ENCODE data around the gene C14orf93. TPM values are rescaled to one million over a fixed set of nuclear protein-coding genes. Genes with fewer than 3 reads are reported as not detected.
"Not testable (repeated sequence)": the region's sequence is repeated elsewhere in the genome, so short reads cannot be mapped to it uniquely, and the experiment has no call there.

The C14orf93 gene
- total RNA-seq, 3 donors from 2014 or later: 10.8 to 24.1 (median 19.4) TPM

DNA sequence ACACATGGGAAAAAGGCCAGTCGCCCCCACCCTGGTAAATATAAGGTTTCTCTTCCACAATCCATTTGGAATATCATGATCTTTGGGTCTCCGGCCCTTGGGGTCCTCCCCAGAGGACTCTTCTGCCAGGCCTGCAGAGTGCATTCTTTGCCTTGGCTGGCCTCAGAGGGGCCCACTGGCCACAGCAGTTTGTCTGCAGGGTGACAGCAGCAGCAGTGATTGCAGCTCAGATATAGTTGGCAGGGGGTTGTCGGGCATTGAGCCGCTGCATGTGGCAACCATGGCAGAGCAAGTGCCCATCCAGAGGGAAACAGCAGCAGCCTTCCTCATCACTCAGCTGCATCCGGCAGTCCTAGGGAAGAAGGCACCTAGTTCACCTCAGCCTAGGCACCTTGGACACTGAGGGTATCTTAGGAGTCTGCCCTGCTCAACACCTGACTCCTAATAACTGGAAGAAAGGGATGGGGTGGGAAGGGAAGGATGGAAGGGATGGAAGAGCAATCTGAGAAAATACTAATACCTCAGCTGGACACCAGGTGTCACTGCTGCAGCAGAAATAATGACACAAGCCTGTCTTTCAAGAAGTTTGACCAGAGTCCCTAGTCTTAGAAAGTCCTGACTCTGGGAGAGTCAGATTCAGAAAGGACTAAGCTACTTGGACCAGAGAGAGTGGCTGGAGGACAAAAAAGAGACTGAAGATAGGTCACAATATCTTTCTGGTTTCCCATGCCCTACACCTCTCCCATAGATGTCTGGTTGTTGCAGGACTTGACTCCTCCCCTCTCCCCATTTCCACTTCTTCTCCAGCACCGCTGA lies 36.5 kb downstream of the C14orf93 start:
- H3K36me3 ChIP-seq: no peaks in the 10 kb centered on the region
- H3K27me3 ChIP-seq: no peaks in the 10 kb centered on the region
- H3K4me1 ChIP-seq: peaks cover 5 to 16% of the 10 kb centered on the region in 2 donors
- peak overlapping the region in 1 of 2 donors; percentile 34 for H3K27ac ChIP-seq
- no peak for DNase-seq (ENCODE audit: low spot score in 2 of 2)
- no peak overlapping the region for H3K4me3 ChIP-seq
- intact Hi-C loops (cut with DNase I; ENCODE audit: low total_unique reads): no loop called here
- TF ChIP-seq, protein P1, sequence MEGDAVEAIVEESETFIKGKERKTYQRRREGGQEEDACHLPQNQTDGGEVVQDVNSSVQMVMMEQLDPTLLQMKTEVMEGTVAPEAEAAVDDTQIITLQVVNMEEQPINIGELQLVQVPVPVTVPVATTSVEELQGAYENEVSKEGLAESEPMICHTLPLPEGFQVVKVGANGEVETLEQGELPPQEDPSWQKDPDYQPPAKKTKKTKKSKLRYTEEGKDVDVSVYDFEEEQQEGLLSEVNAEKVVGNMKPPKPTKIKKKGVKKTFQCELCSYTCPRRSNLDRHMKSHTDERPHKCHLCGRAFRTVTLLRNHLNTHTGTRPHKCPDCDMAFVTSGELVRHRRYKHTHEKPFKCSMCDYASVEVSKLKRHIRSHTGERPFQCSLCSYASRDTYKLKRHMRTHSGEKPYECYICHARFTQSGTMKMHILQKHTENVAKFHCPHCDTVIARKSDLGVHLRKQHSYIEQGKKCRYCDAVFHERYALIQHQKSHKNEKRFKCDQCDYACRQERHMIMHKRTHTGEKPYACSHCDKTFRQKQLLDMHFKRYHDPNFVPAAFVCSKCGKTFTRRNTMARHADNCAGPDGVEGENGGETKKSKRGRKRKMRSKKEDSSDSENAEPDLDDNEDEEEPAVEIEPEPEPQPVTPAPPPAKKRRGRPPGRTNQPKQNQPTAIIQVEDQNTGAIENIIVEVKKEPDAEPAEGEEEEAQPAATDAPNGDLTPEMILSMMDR (IDR thresholded peaks at IDR 0.05): peak; percentile 57 to 86 (median 86)
- TF ChIP-seq POLR2AphosphoS5 (IDR thresholded peaks at IDR 0.05): no peak
- H3K9me3 ChIP-seq: no peaks in the 10 kb centered on the region

DNA sequence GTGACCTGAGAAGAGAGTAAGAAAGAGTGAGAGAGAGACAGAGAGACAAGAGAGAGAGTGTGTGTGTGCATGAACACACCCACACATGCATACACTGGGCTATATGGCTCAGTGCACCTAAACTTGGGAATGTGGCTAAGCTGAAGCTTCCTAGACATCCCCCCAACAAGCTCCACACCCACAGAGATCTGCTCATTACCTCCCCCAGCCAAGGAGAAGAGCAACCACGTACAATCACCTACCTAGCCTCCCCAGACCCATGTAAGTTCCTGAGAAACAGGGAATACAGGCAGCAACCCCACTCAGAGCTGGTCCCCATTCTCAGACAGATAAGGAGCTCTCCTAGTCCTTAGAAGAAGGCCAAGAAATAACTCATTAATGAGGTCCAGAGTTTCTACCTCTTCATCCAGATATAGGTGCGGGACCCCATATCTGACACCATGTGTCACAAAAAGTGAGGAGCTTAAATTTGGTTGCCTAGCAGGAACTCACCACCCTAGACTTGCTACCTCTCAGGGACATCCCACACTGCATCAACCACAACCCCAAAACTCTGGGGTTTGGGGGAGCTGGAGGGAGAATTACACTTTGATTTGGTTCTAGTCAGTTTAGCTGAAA lies 37.5 kb downstream of the C14orf93 start:
- TF ChIP-seq, protein P1 (IDR thresholded peaks at IDR 0.05): no peak
- intact Hi-C loops (cut with DNase I; ENCODE audit: low total_unique reads): no loop called here
- Histone ChIP-seq H3K27ac (no peak overlapping the region), H3K36me3 (no peaks in the 10 kb centered on the region), H3K9me3 (no peaks in the 10 kb centered on the region), H3K4me3 (no peak overlapping the region), H3K4me1 (peaks cover 0 to 6% of the 10 kb centered on the region in 2 donors), H3K27me3 (no peaks in the 10 kb centered on the region)
- no peak for DNase-seq (ENCODE audit: low spot score in 2 of 2)

DNA sequence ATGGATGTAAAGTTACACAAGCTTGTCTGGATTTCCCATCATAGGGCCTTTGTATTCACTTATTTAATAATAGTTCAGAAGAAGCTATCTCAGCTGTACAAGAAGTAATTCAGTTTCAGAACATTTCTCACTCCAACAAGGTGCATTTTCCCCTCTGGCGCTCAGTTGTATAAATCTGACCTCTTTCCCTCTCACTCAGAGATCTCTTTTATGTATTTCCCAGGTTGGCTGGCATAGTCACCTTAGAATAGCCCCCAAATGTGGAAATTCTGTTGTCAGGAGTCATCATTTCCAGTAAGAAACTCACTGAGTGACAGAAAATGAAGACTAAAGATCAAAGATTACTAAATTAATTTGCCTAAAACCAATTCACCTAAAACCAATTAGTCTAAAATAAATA lies 38.8 kb downstream of the C14orf93 start:
- Histone ChIP-seq H3K9me3 (no peaks in the 10 kb centered on the region), H3K27ac (no peak overlapping the region), H3K4me3 (no peak overlapping the region), H3K4me1 (no peaks in the 10 kb centered on the region), H3K36me3 (no peaks in the 10 kb centered on the region), H3K27me3 (no peaks in the 10 kb centered on the region)
- TF ChIP-seq POLR2A (IDR thresholded peaks at IDR 0.05) (no peak), POLR2AphosphoS5 (IDR thresholded peaks at IDR 0.05) (no peak)
- TF ChIP-seq, protein P1 (IDR thresholded peaks at IDR 0.05): no peak
- DNase-seq (ENCODE audit: low spot score in 2 of 2): no peak
- intact Hi-C loops (cut with DNase I; ENCODE audit: low total_unique reads): no loop called here

DNA sequence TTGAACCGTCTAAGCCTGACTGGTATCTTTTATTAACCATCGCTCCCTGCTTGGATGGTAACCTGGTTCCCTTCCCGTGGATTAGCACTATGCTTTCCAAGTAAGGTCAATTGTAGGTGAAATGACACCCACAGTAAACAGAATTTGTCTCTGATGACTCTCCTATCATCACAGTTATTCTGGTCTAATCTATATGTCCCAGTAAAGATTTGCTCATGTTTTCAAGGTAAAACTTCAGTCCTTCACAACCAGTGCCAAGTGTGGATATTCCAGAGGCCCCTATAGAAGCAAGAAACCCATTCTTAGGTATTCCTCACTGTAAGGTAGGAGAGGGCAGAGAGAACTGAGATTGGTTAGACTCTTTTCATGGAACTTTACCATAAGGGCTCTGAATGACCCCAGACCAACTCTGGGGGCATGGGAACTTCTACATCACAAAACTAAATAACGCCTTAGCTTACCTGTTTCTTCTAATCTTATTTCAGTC lies 43.1 kb downstream of the C14orf93 start:
- no peaks in the 10 kb centered on the region for H3K27me3 ChIP-seq
- no peaks in the 10 kb centered on the region for H3K36me3 ChIP-seq
- no peak overlapping the region for H3K27ac ChIP-seq
- intact Hi-C loops (cut with DNase I; ENCODE audit: low total_unique reads): no loop called here
- TF ChIP-seq, protein P1 (IDR thresholded peaks at IDR 0.05): no peak
- TF ChIP-seq POLR2AphosphoS5 (IDR thresholded peaks at IDR 0.05) (no peak), POLR2A (IDR thresholded peaks at IDR 0.05) (no peak)
- no peak overlapping the region for H3K4me3 ChIP-seq
- no peaks in the 10 kb centered on the region for H3K4me1 ChIP-seq
- no peak for DNase-seq (ENCODE audit: low spot score in 2 of 2)
- H3K9me3 ChIP-seq: no peaks in the 10 kb centered on the region

DNA sequence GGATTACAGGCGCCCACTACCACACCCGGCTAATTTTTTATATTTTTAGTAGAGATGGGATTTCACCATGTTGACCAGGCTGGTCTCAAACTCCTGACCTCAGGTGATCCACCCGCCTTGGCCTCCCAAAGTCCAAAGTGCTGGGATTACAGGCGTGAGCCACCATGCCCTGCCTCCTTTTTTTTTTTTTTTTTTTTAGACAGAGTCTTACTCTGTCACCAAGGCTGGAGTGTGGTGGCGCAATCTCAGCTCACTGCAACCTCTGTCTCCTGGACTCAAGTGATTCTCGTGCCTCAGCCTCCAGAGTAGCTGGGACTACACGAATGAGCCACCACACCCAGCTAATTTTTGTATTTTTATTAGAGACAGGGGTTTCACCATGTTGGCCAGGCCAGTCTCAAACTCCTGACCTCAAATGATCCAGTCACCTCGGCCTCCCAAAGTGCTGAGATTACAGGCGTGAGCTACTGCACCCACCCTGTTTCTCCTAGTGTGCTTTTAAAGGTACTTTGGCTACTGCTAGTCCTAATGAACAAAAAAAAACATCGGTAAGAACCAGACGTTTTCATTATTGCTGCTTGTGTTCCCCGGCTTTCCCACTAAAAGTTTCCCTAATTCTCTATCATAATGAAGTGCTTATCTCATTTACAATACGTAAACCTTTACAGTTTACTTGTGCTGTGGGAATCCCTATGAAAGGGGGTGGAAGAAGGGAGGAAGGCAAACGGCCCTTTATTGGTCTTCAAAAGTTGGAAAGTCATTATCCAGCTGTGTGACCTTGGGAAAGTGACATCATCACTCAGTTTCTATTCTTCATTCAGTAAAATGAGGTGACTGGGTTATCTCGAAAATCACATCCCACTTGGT lies 43.8 kb downstream of the C14orf93 start:
- DNase-seq (ENCODE audit: low spot score in 2 of 2); H3K9me3 ChIP-seq; H3K36me3 ChIP-seq; H3K4me3 ChIP-seq; H3K27me3 ChIP-seq; H3K27ac ChIP-seq; intact Hi-C loops (cut with DNase I; ENCODE audit: low total_unique reads); H3K4me1 ChIP-seq: not testable (repeated sequence)

All from breast epithelium (tissue), 4 donors.